NCI-H128 (cell line): ENCODE data around the gene PSMA4.
"Not testable (repeated sequence)": the region's sequence is repeated elsewhere in the genome, so short reads cannot be mapped to it uniquely, and the experiment has no call there.

ENCODE experiments used
- DNase-seq: peaks from one replicate; lab custom pipeline; 2025; ENCODE audit not compliant: unreplicated experiment; lab: John Stamatoyannopoulos, UW

The PSMA4 gene

DNA sequence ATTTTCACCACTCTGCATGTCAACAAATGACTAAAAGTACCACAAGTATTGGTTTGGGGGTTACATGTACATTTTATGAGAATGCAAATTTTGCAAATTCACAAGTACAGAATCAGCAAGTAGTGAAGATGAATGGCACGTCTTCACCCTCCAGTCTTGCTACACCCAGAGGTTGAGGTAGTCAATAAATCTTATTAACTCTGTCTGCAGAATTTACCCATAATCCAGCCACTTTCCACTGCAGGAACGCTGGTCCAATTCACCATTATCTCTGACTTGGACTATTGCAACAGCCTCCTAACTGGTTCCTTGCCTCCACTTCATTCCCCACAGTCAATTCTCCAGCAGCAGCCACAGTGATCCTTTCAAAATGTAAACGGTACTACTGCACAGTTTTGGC, 10.6 kb downstream of the PSMA4 start:
- DNase-seq = no peak

DNA sequence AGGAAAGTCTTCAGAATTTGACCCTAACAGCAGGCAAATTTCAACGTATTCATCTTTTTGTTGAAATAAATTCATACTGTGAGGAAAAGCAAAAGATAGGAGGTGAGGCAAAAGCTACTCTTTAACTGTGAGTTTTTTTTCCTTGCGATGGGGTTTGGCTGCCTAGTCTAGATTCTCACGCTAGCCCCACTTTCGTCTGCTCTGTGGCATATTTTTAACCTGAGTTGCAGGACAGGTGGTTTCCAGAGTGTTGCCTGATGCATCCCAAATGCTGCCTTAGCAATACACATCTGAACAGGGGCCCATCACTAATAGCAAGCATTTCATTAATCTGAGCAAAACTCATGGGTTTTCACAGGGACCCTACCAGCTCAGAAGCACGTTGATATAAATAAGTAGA, 11.7 kb downstream of the PSMA4 start:
- no peak for DNase-seq

GRCh38 chr15:78552597-78552996, 12.4 kb downstream of the PSMA4 start:
- no peak for DNase-seq

GRCh38 chr15:78560201-78560600, 20.0 kb downstream of the PSMA4 start:
- DNase-seq = not testable (repeated sequence)

DNA sequence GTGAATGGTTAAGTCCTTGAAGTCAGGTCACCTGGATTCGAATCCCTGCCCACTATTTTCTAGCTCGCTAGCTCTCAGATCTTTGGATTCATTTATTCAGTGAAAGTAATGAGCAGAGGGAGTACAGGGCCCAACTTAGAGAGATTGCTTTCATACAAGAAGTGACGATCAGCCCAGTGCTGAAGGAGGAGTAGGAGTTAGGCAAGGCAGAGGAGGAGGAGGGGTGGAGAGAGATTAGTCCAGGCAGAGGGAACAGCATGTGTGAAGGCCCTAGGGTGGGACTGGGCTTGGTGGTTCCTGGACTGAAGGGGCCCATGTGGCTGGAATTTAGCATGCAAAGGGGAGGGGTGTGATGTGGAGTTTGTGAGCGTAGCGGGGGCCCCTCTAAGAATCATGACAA, 21.2 kb downstream of the PSMA4 start:
- DNase-seq = no peak

DNA sequence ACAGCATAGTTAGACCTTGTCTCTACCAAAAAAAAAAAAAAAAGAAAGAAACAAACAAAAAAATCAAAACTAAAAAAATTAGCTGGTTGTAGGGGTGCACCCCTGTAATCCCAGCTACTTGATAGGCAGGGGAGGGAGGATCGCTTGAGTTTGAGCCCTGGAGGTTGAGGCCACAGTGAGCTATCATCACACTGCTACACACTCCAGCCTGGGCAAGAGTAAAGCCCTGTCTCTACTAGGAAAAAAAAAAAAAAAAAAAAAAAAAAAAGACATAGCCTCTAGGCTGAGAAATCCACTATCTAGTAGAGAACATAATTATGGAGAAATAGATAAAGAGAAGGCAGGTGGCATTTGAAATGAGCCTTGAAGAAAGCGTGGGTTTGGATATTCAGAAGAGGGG, 22.8 kb downstream of the PSMA4 start:
- DNase-seq = no peak

GRCh38 chr15:78564743-78565096, 24.5 kb downstream of the PSMA4 start:
- DNase-seq = no peak

- DNase-seq = peak; percentile 67
These were observed 25.1 kb downstream of the PSMA4 start, which contains the start of gene CHRNA5 for GRCh38 chr15:78565097-78565950. CHRNA5 (plus strand) TSS chr15:78565520; CDS start chr15:78565720, 200 bp downstream.

GRCh38 chr15:78565951-78566774, 25.9 kb downstream of the PSMA4 start:
- DNase-seq = no peak

GRCh38 chr15:78567531-78567930, 27.3 kb downstream of the PSMA4 start:
- no peak for DNase-seq

- no peak for DNase-seq
These were observed 30.5 kb downstream of the PSMA4 start for GRCh38 chr15:78570710-78571109.

DNA sequence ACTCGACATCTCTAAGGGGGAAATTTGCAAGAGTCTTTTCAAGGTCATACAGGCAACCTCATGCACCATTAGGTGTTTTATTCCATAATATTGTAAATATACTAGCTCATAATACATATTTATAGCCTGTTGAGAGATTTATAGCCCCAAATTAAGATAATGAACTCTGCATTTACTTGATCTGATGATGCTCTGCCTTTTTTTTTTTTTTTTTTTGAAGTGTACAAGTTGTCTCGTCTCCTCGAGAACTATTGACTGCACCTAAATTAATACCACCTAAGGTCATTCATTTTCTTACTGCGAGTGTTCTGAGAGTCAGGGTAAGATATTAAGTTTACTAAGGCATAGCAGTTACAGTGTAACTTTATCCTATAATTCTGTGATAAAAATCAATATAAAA, 31.1 kb downstream of the PSMA4 start:
- DNase-seq = no peak

GRCh38 chr15:78573416-78573815, 33.2 kb downstream of the PSMA4 start:
- DNase-seq = no peak

DNA sequence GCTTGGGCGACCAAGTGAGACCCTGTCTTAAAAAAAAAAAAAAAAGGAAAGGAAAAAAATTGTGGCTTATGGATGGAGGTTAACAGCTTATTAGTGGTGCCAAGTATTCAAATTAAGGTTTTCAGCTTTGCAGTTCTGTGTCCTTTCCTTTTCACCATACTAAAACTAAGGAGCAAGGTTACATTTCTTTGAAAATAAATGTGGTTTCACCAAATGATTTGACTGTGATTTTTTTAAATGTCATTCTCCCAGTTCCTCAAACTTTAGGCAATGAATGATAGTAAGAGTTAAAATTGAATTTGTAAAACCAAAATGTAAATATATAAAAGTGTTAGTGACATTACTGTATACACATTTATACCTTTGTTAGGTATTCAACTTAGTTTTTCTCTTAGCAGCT, 34.7 kb downstream of the PSMA4 start:
- DNase-seq = no peak

- DNase-seq = no peak
These were observed 57.3 kb downstream of the PSMA4 start for GRCh38 chr15:78597583-78597982.

GRCh38 chr15:78598348-78598747, 58.1 kb downstream of the PSMA4 start:
- DNase-seq = no peak

GRCh38 chr15:78599189-78599588, 58.9 kb downstream of the PSMA4 start:
- no peak for DNase-seq
